Chondrocyte (in vitro differentiated cells): ENCODE measurements around the gene SLC25A45. TPM values are rescaled to one million over a fixed set of nuclear protein-coding genes. Genes with fewer than 3 reads are reported as not detected.
A peak's percentile ranks its signal among the peaks of the same experiment; 100 is the strongest.

ENCODE experiments used
- DNase-seq: peaks from one replicate; pipeline ENCODE4 v3.0.0; 2021; ENCODE audit warnings: mixed read lengths, low spot score
- H3K27ac Mint-ChIP-seq: one replicate; pipeline ENCODE4 v1.8.0; 2021; ENCODE audit warnings: mild to moderate bottlenecking, moderate library complexity, mixed read lengths; ENCODE audit not compliant: unreplicated experiment
- H3K27me3 Mint-ChIP-seq: 2 replicates; pipeline ENCODE4 v1.8.0; 2021; ENCODE audit warnings: low read depth, mixed read lengths
- H3K36me3 Mint-ChIP-seq: 2 replicates; pipeline ENCODE4 v1.8.0; 2021; ENCODE audit warnings: low read depth, mixed read lengths
- H3K4me1 Mint-ChIP-seq: 2 replicates; pipeline ENCODE4 v1.8.0; 2021; ENCODE audit warnings: low read depth, mild to moderate bottlenecking, mixed read lengths
- H3K4me3 Mint-ChIP-seq: one replicate; pipeline ENCODE4 v1.8.0; 2021; ENCODE audit warnings: mild to moderate bottlenecking, moderate library complexity, mixed read lengths; ENCODE audit not compliant: unreplicated experiment
- H3K9me3 Mint-ChIP-seq: 2 replicates; pipeline ENCODE4 v1.8.0; 2021; ENCODE audit warnings: low read depth, mixed read lengths
- total RNA-seq: library from RNA; stranded (reverse); gene quantifications from 3 replicates; pipeline ENCODE4 v1.2.1, GENCODE V29; 2021
- TF ChIP-seq, protein P1 (sequence below): fragments of 200-600 bp; sonication (generic); IDR thresholded peaks from 2 replicates; pipeline ENCODE4 v1.5.0; 2021; ENCODE audit warnings: antibody characterized with exemption, mild to moderate bottlenecking, moderate library complexity

Gene SLC25A45
- total RNA-seq, 1 donor from 2014 or later: 11.7 TPM

GRCh38 chr11:65390099-65390941, 7.9 kb upstream of the SLC25A45 start:
- TF ChIP-seq, protein P1, sequence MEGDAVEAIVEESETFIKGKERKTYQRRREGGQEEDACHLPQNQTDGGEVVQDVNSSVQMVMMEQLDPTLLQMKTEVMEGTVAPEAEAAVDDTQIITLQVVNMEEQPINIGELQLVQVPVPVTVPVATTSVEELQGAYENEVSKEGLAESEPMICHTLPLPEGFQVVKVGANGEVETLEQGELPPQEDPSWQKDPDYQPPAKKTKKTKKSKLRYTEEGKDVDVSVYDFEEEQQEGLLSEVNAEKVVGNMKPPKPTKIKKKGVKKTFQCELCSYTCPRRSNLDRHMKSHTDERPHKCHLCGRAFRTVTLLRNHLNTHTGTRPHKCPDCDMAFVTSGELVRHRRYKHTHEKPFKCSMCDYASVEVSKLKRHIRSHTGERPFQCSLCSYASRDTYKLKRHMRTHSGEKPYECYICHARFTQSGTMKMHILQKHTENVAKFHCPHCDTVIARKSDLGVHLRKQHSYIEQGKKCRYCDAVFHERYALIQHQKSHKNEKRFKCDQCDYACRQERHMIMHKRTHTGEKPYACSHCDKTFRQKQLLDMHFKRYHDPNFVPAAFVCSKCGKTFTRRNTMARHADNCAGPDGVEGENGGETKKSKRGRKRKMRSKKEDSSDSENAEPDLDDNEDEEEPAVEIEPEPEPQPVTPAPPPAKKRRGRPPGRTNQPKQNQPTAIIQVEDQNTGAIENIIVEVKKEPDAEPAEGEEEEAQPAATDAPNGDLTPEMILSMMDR: no peak
- Mint-ChIP-seq H3K4me1 (peaks cover 55% of the 10 kb centered on the region), H3K36me3 (peaks cover 4% of the 10 kb centered on the region), H3K9me3 (no peaks in the 10 kb centered on the region), H3K27me3 (no peaks in the 10 kb centered on the region), H3K27ac (peak overlapping the region; percentile 87), H3K4me3 (peak overlapping the region; percentile 63)
- no peak for DNase-seq

DNA sequence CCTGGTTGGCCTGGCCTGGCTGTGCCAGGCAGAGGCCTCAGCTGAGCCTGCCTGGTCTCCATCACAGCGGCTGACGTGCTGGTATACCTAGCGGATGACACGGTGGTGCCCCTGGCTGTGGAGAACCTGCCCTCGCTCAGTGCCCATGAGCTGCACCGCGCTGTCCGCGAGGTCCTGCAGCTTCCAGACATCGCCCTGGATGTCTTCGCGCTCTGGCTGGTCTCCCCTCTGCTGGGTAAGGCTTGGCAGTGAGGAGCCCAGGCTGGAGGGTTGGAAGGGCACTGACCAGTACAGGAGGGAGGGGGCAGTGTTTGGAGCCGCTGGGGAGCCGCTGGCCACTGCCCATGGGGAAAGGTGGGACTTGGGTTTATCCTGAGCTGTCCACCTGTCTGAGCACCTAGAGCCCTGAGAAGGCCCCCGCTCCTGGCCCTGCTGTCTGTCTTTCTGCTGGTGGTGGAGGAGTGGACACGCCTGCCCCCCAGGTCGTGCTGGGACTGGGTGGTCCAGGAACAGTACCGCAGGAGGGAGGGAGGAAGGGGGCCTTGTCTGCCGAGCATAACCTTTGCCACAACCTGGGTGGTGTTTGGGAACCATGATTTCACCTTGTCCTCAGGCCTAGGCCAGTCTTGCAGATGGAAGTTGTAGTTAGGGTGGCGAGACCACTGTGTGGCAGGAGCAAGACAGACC, 7.0 kb upstream of the SLC25A45 start:
- TF ChIP-seq, protein P1: no peak
- Mint-ChIP-seq H3K4me3 (peak overlapping the region; percentile 63), H3K9me3 (no peaks in the 10 kb centered on the region), H3K4me1 (peaks cover 62% of the 10 kb centered on the region), H3K27ac (peak overlapping the region; percentile 87), H3K36me3 (peaks cover 4% of the 10 kb centered on the region), H3K27me3 (no peaks in the 10 kb centered on the region)
- DNase-seq: peak; percentile 90

DNA sequence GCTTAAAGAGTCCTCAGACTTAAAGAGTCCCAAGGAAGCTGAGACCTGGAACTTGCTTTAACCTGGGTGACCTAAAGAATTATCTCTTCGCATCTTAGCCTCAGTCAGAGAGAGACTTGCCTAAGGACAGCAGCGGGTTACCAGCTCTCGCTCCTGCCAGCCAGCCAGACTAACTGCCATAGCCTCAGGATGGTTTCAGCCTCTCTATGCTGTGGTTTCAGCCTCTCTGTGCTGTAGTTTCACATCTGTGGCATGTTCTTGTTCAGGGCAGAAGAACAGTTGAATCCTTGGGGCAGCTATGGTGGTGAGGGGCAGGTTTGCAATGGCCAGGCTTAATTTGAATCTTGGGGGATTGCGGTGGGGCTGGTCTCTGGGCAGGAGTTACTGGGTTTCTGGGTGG, 6.3 kb upstream of the SLC25A45 start:
- no peaks in the 10 kb centered on the region for H3K9me3 Mint-ChIP-seq
- H3K27me3 Mint-ChIP-seq: no peaks in the 10 kb centered on the region
- peaks cover 4% of the 10 kb centered on the region for H3K36me3 Mint-ChIP-seq
- TF ChIP-seq, protein P1: no peak
- no peak for DNase-seq
- H3K27ac Mint-ChIP-seq: peak overlapping the region; percentile 87
- H3K4me3 Mint-ChIP-seq: peak overlapping the region; percentile 54
- H3K4me1 Mint-ChIP-seq: peaks cover 70% of the 10 kb centered on the region

GRCh38 chr11:65386307-65387140, 4.1 kb upstream of the SLC25A45 start, which contains the start of gene FRMD8:
Gene FRMD8 (plus strand): TSS chr11:65386637. CDS start chr11:65387037, 400 bp downstream.
- TF ChIP-seq, protein P1: no peak
- Mint-ChIP-seq H3K27ac (peak within 1 kb of the TSS; percentile 99), H3K9me3 (no peaks in the 10 kb centered on the region), H3K36me3 (no peaks in the 10 kb centered on the region), H3K27me3 (no peaks in the 10 kb centered on the region), H3K4me1 (peaks cover 87% of the 10 kb centered on the region), H3K4me3 (peak within 1 kb of the TSS; percentile 86)
- peak; percentile 94 for DNase-seq
